ENCODE measurements around the gene RAD51B.

The RAD51B gene

DNA sequence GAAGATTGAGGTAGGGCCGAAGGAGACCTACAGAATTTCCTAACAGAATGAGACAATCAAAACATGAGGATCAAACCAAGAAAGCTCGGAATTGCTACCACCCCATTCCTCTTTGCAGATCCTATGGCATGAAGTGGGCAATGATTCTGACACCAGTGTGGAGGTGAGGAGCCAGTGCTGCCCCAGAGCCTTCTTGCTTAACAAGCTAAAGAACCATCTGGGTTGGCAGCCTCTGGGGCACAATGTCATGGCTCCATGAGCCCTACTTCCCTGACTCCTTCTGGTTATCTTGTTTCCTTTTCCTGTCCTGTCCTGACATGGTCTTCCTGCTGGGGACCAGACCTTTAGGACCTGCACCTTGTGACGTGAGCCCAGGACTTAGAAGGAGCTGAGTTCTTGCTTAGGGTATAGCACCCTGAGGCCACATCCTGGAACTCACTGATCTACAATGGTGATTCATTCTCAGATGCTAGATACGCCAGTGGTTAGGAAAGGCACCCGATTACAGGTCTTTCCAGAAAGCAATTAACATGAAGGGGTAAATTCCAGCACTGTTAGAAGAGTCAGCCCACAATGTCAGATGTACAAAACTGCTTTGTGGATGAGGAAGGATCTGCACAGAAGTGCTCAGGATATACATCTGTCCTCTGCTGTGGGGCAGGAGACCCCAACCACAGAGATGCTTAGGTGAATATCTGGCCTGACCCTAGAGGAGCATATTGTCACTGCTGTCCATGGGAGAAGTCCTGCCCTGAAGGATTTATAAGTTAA, 649.0 kb downstream of the RAD51B start:
- DNase-seq (ENCODE audit: low read depth) = no peak

DNA sequence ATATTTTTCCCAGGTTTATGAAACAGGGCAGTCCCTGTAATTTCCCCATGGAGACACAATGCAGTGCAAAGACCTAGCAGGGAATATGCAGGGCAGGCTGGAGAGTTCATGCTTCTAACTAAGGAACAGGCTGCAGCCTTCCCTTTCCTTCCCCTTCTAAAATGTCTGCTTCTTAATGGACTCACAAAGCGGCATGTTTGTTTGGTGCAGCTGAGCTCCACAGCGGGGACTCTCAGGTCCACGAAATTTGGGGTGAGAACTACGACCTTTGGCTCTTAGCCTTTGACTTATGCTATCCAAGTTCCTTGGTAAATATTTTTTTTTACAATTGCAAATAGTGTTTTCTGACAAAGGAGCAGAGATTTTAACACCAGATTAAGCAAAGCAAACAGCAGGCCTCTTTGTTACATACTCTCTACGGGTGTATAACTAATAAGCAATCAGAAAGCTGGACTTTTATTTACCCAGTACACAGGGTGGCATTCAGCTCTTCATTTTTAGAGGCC, 649.7 kb downstream of the RAD51B start:
- no peak for DNase-seq (ENCODE audit: low read depth)

DNA sequence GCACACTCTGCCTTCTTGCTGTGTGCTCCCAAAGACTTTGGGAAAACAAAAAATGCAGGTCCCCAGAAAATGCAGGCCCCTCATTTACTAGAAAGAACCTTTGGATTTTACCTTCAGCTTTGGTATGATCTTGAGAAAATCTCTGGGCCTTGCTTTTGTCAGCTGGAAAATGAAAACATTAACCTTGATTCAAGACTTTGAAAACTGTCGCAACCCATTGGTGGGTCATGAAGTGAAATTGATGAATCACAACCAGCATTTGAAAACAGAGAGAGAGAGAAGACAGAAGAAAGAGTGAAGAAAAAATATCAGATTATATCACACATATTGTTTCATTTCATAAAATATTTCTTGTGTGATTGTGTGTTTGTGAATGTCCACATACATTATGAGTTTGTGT, 650.8 kb downstream of the RAD51B start:
- DNase-seq (ENCODE audit: low read depth) = no peak

DNA sequence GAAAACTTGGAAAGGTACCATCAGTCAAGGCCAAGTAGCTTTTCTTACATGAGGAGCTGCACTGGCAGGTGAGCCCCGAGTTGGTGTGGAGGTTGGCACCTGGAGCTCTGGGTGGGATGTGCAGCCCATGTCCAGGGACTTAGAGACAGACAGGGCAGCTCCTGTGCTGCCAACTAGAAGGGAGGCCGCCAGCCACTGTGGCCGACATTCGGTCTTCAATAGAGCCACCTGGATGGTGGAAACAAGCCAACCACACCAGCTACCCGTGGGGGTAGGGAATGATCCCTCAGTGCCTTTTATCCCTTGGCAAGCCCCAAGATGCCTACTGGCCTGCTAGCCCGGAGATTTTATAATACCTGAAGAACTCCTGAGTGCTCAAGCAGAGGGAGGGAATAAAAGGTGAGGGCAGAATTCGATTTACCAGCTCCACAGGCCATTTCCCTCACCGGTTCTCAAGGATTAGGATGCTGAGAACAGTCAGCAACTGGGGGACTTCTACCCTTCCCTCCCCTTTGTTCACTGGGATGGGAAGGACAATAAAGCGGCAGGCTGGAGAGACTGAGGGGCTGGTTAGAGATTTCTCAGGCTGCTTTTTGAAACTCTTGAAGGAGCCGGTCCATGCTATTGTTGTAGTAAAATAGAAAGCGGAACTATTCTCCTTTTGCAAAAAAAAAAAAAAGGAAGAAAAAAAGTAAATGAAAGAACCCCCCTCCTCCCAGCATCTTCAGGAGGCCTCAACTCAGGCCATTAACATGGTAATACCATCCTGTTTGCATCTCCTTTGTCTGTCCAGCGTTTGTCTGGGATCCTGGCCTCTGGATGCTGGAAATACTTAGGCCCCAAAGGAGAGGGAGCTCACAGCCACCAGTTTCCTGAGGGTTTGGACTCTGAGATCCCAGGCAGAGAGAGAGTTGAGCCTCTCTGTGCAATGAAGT, 651.7 kb downstream of the RAD51B start:
- DNase-seq (ENCODE audit: low read depth) = no peak

DNA sequence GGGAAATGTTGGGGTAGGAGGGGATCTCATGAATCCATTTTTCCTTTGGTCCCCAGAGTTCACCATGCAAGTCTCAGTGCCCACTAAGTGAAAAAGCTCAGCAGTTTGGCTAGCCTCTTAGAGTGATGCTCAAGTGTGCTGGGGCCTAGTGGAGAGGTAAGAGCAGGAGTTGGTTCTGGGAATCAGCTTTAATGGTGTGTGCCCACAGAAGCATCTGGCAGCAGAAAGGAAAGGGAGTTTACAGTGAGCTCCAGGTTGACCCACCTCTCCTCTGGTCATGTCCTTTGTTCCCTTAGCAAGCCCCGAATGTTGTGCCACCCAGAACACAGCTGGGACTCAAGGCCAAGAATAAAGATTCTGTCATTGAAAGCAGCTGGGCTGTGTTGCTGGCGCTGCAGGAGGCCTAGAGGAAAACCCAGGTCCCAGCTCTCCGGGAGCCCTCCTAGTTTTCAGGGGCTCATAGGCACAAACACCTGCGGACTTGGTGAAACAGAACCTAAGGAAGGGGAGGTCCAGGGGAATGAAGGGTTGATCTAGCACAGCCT, 652.5 kb downstream of the RAD51B start:
- DNase-seq (ENCODE audit: low read depth) = no peak

DNA sequence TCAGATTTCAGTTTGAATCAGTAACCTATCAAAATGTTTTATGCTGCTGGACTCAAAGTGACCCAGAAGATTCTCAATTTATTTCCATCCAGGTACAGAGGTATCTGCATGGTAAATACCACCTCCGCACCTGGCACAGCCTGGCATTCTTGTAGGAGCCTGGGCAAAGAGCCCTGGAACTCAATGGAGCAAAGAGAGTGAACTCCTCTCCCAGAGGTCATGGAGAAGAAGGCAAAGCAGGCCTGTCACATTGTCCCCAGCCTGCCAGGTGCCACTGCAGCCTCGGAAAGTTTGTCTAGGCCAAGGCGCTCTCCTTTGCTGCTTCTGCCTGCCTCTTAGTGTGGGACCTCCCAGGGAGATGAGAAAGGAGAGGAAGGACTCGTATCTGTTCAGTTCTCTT, 653.5 kb downstream of the RAD51B start:
- no peak for DNase-seq (ENCODE audit: low read depth)

DNA sequence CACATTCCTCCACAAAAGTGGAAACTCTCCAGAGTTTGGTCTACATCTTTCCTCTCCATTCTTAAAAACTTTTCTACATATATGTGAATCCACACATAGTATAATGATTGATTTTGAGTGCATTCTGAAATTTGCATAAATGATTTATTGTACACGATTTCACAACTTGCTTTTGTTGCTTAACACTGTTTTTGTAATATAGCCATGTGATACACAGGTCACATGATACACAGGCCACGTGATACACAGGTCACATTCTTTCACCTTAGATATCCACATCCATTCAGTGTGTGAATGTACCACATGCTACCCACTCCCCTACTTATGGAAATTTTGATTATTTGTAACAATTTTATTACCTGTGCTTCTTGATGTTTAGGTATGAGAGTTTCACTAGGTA, 654.2 kb downstream of the RAD51B start:
- no peak for DNase-seq (ENCODE audit: low read depth)

DNA sequence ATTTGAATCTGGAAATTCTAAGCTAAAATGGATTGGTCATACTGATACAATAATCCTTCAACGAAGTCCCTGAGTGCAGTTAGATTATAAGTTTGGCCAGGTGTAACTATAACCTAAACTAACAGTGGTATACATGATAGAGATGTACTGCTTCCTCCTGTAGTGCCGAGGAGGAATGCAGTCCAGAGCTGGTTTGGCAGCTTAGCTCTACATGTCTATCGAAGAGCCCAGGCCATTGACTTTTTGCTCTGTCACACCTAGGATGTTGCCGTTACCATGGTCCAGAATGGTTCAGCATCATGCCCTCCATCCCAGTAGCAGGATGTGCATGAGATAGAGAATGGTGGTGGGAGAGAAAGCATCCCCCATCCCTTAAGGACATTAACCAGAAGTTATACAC, 655.2 kb downstream of the RAD51B start:
- no peak for DNase-seq (ENCODE audit: low read depth)

DNA sequence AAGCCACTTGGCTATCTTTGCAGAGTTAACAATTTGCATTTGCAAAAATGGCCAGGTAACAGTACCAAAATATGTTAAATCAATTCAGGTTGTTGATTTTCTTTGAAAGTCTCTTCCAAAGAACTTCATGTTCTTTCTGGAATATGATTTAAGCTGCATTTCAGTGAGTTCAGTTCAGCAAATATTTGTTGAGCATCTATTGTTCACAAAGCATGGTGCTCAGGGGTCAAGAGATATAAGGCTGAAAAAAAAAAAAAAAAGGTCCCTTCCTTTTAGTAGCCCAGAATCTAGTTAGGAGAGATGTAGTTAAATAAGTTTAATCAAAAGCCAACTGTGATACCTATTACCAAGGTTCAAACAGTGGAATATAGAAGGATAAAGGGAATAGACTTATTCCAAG, 656.2 kb downstream of the RAD51B start:
- DNase-seq (ENCODE audit: low read depth) = no peak

DNA sequence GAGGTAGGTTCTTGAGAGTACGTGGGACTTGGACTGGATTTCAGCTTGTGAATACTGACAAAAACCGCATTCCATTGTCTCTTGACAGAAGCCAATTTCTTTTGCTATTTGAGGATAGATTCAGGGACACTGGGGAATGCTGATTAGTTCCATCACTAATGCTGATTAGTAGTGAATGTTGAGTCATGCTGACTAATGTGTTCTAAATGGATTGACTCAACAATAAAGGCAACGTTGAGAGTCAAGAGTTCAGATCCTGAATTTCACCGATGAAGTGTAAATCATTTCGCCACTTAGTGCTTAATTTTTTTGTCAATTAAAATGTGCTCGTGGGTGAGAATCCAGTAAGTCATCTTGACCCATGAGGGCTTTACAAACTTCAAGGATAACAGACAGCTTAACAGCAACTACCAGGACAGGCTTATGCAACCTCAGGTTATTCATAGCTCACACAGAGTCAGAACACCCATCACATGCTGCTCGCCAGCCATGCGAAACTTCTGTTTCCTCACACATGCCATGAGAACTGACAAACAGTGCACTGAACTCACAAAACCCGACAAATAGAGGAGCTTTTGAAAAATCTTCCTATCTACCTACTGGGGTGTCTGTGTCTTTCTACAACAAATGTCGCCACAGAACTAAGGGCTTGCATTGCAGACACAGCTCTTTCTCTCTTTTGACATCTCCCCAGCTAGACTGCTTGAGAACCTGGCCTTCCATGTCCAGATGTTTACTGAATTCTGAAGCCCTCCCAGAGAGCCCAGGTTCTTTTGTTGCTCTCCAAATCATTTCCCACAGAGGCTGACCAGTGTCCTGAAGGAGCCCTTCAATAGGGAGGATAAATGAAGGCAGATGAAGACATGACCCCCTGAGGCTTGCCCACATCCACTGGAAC, 656.9 kb downstream of the RAD51B start:
- no peak for DNase-seq (ENCODE audit: low read depth)

DNA sequence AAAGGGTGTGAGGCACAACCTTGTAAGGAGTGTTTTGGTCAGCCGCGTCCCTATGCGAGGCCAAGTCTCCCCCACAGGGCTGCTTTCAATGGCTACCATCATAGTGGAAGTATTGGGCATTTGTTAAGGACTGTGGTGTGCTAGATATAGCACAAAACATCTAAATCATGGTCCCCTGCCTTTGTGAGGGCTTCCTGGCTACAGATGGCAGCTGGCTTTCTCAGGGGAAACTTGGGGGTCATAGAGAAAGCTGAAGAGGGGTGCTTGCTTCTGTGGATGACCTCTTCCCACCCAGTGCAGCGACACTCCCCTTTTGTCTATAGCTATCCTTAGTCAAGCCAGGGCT, 657.5 kb downstream of the RAD51B start:
- DNase-seq (ENCODE audit: low read depth) = no peak

DNA sequence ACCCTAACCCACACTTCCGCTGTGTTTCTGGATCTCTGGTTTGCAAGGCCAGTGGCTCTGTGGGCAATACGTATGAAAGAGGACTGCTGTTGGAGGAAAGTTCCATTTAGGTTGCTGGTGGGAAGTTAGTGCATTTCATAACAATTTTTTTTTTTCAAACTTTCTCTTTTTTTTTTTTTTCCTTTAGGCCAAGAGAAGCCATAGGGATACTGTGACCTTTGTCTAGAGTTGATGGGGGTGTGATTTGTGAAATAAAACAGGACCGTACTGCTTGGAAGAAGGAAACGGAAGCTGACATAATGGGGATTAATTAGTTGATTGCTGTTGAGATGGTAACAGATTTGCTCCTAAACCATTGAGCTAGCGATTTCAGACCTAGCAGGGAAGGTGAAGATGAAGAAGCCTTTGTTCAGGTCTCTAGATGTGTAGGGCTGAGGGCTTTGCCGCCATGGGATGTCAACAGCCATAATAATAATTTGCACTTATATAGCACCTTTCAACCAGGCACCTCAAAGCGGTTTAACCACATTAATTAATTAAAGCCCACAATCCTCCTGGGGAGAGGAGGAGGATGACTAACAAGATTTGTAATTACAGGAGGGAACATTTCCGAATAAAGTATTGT, 658.0 kb downstream of the RAD51B start:
- no peak for DNase-seq (ENCODE audit: low read depth)

DNA sequence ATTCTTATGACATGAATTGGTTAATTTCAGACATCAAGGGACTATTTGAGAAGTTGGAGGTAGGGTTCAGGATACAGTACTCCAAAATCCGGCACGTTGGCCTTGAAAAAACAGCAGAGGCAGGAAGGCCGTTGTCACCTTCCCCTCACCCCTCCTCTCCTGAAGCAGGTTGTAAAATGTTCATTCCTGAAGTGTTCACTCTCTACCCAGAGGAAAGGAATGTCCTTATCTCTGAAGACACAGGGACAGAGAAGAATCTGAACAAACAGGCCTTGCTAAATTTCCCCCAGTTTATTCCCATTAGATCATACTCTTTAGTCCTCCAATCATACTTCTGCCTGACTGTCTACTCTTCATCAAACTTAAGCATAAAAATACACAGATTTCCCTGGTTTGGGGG, 659.7 kb downstream of the RAD51B start:
- no peak for DNase-seq (ENCODE audit: low read depth)

DNA sequence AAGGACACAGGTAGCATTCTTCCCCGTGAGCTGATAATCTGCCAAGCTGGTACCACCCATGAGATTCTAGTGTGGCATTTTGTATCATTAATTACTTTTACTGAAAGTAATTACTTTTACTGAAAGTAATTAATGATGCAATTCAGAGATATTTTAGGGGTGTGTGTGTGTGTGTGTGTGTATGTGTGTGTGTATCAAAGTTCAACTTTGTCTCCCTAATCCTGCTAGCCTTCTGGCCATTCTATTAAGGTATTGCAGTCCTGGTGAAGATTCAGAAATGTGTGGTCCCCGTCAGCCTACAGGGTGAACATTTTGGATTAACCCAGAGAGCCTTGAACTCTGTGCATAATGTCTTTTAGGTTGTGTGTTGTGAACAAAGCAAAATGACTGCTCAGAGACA, 662.4 kb downstream of the RAD51B start:
- no peak for DNase-seq (ENCODE audit: low read depth)

DNA sequence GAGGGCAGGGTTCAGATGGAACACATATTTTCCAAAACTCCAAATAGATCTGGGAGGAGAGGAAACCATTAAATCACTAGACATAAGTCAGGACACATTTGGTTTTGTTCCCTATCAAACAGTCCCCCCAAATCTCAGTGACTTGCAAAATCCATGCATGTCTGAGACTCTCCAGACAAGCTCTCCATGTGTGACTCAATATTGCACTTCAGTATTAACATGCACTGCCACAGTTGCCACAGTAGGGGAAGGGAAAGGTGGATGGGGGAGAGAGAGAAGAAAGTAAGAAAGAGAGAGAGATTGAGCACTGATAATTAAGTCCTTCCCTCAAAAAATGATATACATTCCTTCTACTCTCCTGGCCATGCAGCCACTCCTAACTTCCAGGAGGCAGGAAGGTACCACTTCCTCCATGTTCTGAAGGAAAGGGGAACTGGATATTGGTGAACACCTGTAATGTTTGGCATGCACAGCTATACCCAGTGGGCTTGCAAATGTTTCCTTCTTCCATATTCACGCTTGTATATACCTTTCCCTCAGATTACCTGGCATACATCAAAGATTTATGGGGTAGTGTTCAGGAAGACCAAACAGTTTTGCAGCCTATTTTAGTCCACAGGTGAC, 663.3 kb downstream of the RAD51B start:
- DNase-seq (ENCODE audit: low read depth) = no peak

DNA sequence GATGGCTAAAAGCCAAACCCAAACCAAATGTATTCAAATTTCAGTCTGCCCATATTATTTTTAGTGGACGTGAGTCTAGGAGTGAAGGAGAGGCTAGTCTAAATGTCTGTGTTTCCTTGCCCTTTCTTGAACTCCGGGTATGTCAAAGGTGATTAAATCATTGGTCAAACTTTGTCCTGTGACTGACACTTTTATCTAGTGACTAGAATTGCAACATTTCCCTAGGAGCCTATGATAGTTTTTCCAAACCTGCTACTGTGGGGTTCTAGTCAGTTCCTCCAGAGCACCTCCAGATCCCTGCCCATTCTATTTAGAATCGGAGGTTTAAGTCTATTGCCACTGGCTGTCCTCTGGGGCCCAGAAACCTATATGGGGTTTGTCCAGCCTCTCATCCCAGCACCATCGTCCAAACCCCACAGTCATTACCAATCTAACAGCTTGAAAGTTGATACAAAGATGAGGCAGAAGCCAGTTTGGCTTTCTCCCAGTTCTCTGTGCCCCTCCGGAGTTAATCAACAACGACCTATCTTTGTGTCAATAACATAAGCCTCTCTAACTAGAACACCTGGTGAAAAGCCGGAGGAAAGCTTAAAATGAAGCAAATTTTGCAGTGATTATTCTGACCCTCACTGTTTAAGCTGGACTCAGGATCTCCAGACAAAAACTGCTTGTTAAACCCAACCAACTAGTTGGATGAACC, 666.6 kb downstream of the RAD51B start:
- DNase-seq (ENCODE audit: low read depth) = no peak

DNA sequence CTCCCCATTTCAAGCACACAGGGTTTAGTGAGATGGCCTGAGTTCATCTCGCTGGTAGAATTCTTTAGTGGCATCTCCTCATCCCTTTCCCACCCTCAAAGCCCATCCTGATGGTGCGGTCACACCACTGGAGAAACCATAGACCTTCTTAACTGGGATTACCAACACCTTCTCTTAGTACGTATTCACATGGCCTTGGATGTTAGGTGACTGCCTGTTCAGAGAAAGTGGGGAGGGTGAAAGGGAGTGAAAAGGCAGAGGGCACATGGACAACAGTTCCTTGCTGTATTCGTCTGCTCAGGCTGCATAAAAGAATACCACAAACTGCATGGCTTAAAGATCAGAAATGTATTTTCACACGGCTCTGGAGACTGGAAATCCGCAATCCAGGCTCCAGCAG, 667.2 kb downstream of the RAD51B start:
- no peak for DNase-seq (ENCODE audit: low read depth)

DNA sequence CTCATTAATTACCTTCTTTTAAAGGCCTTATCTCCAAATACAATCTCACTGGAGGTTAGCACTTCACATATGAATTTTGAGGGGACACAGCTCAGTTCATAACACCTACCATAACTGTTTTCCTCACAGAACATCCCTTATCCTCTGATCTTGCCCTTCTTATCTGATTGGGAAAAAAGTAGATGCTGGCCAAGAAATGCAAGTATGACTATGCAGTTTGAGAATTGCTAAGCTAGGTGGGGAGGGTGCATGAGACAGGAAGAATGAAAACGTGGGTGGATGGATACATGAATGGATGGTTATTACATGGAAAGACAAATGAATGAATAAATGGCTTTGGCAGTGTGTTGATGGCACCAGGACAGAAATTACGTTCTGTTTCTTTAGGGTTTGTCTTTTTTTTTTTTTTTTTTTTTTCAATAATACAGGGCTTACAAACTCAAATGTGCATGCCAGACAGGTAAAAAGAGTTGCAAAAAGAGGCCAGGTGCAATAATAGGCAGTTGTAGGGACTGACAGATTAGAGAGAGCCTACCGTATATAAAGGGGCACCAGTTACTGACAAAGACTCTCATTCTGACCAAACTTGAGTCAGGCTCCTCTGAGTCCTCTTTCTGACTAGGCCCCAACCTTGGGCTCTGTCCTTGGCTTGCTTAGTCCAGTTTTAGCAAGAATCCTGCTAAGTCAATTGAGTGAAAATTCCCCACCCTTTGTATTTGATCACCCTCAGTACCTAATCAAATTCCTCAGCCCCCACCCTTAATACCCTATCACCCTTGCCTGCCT, 668.4 kb downstream of the RAD51B start:
- no peak for DNase-seq (ENCODE audit: low read depth)

DNA sequence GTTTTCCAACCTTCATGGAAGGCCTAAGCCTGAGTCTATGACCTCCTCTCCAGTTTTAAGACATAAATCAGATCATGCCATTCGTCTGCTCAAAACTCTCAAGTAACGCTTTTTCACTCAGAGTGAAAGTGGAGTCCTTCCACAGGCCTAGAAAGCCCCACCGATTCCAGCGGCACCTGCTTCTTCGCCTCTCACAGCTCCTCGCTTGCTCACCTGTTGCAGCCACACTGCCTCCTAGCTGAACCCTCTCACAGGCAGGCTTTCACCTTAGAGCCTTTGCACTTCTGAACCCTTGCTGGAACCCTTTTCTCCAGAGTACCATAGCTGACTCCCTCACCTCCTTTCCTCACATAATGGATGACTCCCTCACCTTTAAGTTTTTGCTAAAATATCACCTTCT, 672.2 kb downstream of the RAD51B start:
- DNase-seq (ENCODE audit: low read depth) = no peak
